Smooth muscle cell (in vitro differentiated cells): ENCODE results near the gene ARMC10. TPM values are rescaled to one million over a fixed set of nuclear protein-coding genes. Genes with fewer than 3 reads are reported as not detected.

Source experiments
- DNase-seq: peaks from one replicate; lab custom pipeline; 2025; ENCODE audit not compliant: unreplicated experiment; lab: John Stamatoyannopoulos, UW
- H2AFZ ChIP-seq: fragments of 200-600 bp; sonication (generic); 2 replicates; pipeline ENCODE4 v1.6.0; 2016; ENCODE audit warnings: antibody characterized with exemption, low read depth, mild to moderate bottlenecking
- H3F3A ChIP-seq: fragments of 200-600 bp; sonication (generic); 2 replicates; pipeline ENCODE4 v1.6.0; 2017; ENCODE audit warnings: antibody characterized with exemption, low read depth
- H3K27ac ChIP-seq: fragments of 200-600 bp; sonication (generic); 2 replicates; pipeline ENCODE4 v1.5.1; 2016; ENCODE audit warnings: low read depth, mild to moderate bottlenecking
- H3K27me3 ChIP-seq: fragments of 200-600 bp; sonication (generic); 2 replicates; pipeline ENCODE4 v1.6.1; 2016; ENCODE audit warnings: low read depth, mild to moderate bottlenecking
- H3K36me3 ChIP-seq: fragments of 200-600 bp; sonication (generic); 2 replicates; pipeline ENCODE4 v1.5.1; 2016; ENCODE audit warnings: low read depth
- H3K4me1 ChIP-seq: fragments of 200-600 bp; sonication (generic); 2 replicates; pipeline ENCODE4 v1.5.1; 2016; ENCODE audit warnings: low read depth
- H3K4me2 ChIP-seq: fragments of 200-600 bp; sonication (generic); 2 replicates; pipeline ENCODE4 v1.6.0; 2016; ENCODE audit warnings: mild to moderate bottlenecking
- H3K4me3 ChIP-seq: fragments of 200-600 bp; sonication (generic); 2 replicates; pipeline ENCODE4 v1.5.1; 2016; ENCODE audit warnings: mild to moderate bottlenecking
- H3K79me2 ChIP-seq: fragments of 200-600 bp; sonication (generic); 2 replicates; pipeline ENCODE4 v1.6.0; 2016; ENCODE audit warnings: low read depth, mild to moderate bottlenecking
- H3K9ac ChIP-seq: fragments of 200-600 bp; sonication (generic); 2 replicates; pipeline ENCODE4 v1.6.0; 2016; ENCODE audit warnings: low read depth
- H3K9me3 ChIP-seq: fragments of 200-600 bp; sonication (generic); replicated peaks from 2 replicates; pipeline ENCODE4 v1.5.1; 2016; ENCODE audit warnings: low read depth
- H4K20me1 ChIP-seq: fragments of 200-600 bp; sonication (generic); 2 replicates; pipeline ENCODE4 v1.6.0; 2016; ENCODE audit warnings: low read depth
- WGBS: methylation state at CpG from one replicate; pipeline ENCODE4 v1.1.7; 2016; ENCODE audit warnings: low lambda C conversion rate; 5-methylcytosine and 5-hydroxymethylcytosine counted together
- polyA plus RNA-seq: library from polyadenylated mRNA; unstranded; fragments of >200 nt; fragmentation: Nextera tagmentation; extraction: Ambion mirVana; gene quantifications from 2 replicates; pipeline ENCODE4 v1.2.1, GENCODE V29; 2016
- total RNA-seq: library from RNA; depleted of rRNA; stranded (reverse); fragments of >200 nt; gene quantifications from 2 replicates; pipeline ENCODE4 v1.2.3, GENCODE V29; 2014
- TF ChIP-seq, protein P1 (sequence below): fragments of 200-600 bp; sonication (generic); IDR thresholded peaks from 2 replicates; pipeline ENCODE4 v1.5.1; 2017; ENCODE audit warnings: borderline replicate concordance, mild to moderate bottlenecking, antibody characterized with exemption; ENCODE audit not compliant: insufficient read depth, poor library complexity, severe bottlenecking

Gene ARMC10
- total and polyA plus RNA-seq, 2 experiments from 2014 or later, result 25.6 to 28.9 TPM

DNA sequence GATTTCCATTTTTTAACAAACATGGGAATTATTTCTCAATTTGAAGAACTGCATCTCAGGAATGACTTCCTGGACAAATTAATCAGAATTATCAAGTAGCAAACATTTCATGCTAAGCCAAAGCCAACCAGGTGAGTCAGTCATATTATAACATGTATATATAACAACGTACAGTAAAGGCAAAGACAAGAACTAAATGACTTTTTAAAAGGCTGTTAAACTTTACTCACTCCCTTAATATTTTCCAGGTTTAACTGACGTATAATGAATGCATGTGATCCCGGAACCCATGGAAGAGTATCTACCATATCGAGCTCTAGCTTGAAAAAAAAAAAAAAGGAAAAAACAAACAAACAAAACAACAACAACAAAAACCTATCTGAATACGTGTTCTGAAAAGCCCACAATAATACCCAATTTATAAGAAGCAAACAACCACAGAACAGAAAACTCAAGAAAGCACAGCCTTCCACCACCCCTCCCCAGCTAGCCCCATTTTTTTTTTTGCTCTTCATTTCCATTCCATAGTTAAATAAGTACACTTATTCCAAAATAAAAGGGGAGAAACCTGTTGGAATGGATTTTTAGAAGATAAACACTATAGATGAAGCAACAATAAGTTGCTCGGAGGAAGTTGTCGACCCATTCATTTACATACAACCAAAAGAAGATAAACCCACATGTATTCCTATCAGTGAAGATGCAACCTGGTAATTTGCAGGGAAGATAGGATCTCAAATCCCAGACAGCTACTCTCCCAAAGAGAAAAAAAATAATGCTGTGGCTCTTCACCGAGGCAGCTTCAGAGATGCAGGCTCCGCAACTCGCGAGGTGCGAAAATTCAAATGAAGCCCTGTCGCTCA lies 73.4 kb downstream of the ARMC10 start:
- TF ChIP-seq, protein P1, sequence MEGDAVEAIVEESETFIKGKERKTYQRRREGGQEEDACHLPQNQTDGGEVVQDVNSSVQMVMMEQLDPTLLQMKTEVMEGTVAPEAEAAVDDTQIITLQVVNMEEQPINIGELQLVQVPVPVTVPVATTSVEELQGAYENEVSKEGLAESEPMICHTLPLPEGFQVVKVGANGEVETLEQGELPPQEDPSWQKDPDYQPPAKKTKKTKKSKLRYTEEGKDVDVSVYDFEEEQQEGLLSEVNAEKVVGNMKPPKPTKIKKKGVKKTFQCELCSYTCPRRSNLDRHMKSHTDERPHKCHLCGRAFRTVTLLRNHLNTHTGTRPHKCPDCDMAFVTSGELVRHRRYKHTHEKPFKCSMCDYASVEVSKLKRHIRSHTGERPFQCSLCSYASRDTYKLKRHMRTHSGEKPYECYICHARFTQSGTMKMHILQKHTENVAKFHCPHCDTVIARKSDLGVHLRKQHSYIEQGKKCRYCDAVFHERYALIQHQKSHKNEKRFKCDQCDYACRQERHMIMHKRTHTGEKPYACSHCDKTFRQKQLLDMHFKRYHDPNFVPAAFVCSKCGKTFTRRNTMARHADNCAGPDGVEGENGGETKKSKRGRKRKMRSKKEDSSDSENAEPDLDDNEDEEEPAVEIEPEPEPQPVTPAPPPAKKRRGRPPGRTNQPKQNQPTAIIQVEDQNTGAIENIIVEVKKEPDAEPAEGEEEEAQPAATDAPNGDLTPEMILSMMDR, result no peak
- peak overlapping the region; percentile 91 for H3K4me2 ChIP-seq
- no peaks in the 10 kb centered on the region for H3K9me3 ChIP-seq
- no peak for DNase-seq
- H3K4me1 ChIP-seq, result peaks cover 26% of the 10 kb centered on the region
- 7% methylated on average over 13 of the region's 13 CpGs for WGBS
- H3K36me3 ChIP-seq, result no peaks in the 10 kb centered on the region
- H4K20me1 ChIP-seq, result no peaks in the 10 kb centered on the region
- peaks cover 8% of the 10 kb centered on the region for H3F3A ChIP-seq
- no peaks in the 10 kb centered on the region for H3K27me3 ChIP-seq
- peak overlapping the region; percentile 92 for H3K27ac ChIP-seq
- H3K4me3 ChIP-seq, result peak overlapping the region; percentile 87
- peak overlapping the region; percentile 91 for H3K9ac ChIP-seq
- peaks cover 19% of the 10 kb centered on the region for H3K79me2 ChIP-seq
- peak overlapping the region; percentile 93 for H2AFZ ChIP-seq

Other genes starting within 250 kb of the ARMC10 start
- 14.7 and 23.0 TPM in 2 replicates for gene LRRC17, start 162.1 kb upstream of the ARMC10 start, total RNA-seq
- gene LRRC17, start 162.1 kb upstream of the ARMC10 start, polyA plus RNA-seq, result 5.5 and 6.2 TPM in 2 replicates
- gene FBXL13, start 344 bp upstream of the ARMC10 start, total RNA-seq, result 7.0 and 12.1 TPM in 2 replicates
- gene FBXL13, start 344 bp upstream of the ARMC10 start, polyA plus RNA-seq, result 1.6 and 2.6 TPM in 2 replicates
- 5.6 and 6.2 TPM in 2 replicates for gene NAPEPLD, start 74.0 kb downstream of the ARMC10 start, total RNA-seq
- gene NAPEPLD, start 74.0 kb downstream of the ARMC10 start, polyA plus RNA-seq, result 4.1 and 5.2 TPM in 2 replicates
- gene PMPCB, start 222.3 kb downstream of the ARMC10 start, total RNA-seq, result 53.2 and 60.2 TPM in 2 replicates
- gene PMPCB, start 222.3 kb downstream of the ARMC10 start, polyA plus RNA-seq, result 42.9 and 46.1 TPM in 2 replicates